Endodermal cell (in vitro differentiated cells): Measurements from ENCODE around the gene C1orf21. TPM values are rescaled to one million over a fixed set of nuclear protein-coding genes. Genes with fewer than 3 reads are reported as not detected.

Source experiments
- DNase-seq: peaks from one replicate; pipeline ENCODE4 v3.0.0-alpha.2; 2017
- H3K27ac ChIP-seq: 2 replicates; pipeline ENCODE4 v1.5.1; 2013; ENCODE audit warnings: mild to moderate bottlenecking, low read depth, low read length, moderate library complexity
- H3K27me3 ChIP-seq: 2 replicates; pipeline ENCODE4 v1.6.1; 2013; ENCODE audit warnings: mild to moderate bottlenecking, low read length, moderate library complexity; ENCODE audit not compliant: insufficient read depth, control insufficient read depth, poor library complexity, severe bottlenecking
- H3K36me3 ChIP-seq: 2 replicates; pipeline ENCODE4 v1.7.0; 2013; ENCODE audit warnings: mild to moderate bottlenecking, low read length, moderate library complexity; ENCODE audit not compliant: control insufficient read depth, insufficient read depth
- H3K4me1 ChIP-seq: one replicate; pipeline ENCODE4 v1.7.0; 2013; ENCODE audit warnings: low read length; ENCODE audit not compliant: control insufficient read depth, insufficient read depth
- H3K4me3 ChIP-seq: 2 replicates; pipeline ENCODE4 v1.5.1; 2013; ENCODE audit warnings: mild to moderate bottlenecking, low read length, moderate library complexity
- H3K9ac ChIP-seq: 2 replicates; pipeline ENCODE4 v1.6.1; 2013; ENCODE audit warnings: mild to moderate bottlenecking, low read length, moderate library complexity; ENCODE audit not compliant: poor library complexity, severe bottlenecking; ENCODE audit errors: extremely low read depth
- H3K9me3 ChIP-seq: 2 replicates; pipeline ENCODE4 v1.6.1; 2013; ENCODE audit warnings: mild to moderate bottlenecking, low read length, moderate library complexity; ENCODE audit not compliant: control insufficient read depth
- H3K27ac Mint-ChIP-seq: 2 replicates; pipeline ENCODE4 v1.8.0; 2020; ENCODE audit warnings: mixed read lengths
- H3K27me3 Mint-ChIP-seq: 2 replicates; pipeline ENCODE4 v1.8.0; 2021; ENCODE audit warnings: mild to moderate bottlenecking, mixed read lengths; ENCODE audit not compliant: insufficient read depth
- H3K36me3 Mint-ChIP-seq: 2 replicates; pipeline ENCODE4 v1.8.0; 2020; ENCODE audit warnings: low read depth, mixed read lengths
- H3K4me1 Mint-ChIP-seq: 2 replicates; pipeline ENCODE4 v1.8.0; 2020; ENCODE audit warnings: mixed read lengths
- H3K4me3 Mint-ChIP-seq: 2 replicates; pipeline ENCODE4 v1.8.0; 2020; ENCODE audit warnings: mild to moderate bottlenecking, moderate library complexity, mixed read lengths
- H3K9me3 Mint-ChIP-seq: 2 replicates; pipeline ENCODE4 v1.8.0; 2020; ENCODE audit warnings: mild to moderate bottlenecking, mixed read lengths
- WGBS, 2 experiments: methylation state at CpG; one replicate each; pipeline versions ENCODE4 v1.1.5 to v1.1.7; 2013; ENCODE audit warnings: missing lambda C conversion rate in 2 of 2, mixed read lengths in 1 of 2; ENCODE audit not compliant: insufficient coverage in 1 of 2, insufficient read length in 1 of 2; 5-methylcytosine and 5-hydroxymethylcytosine counted together
- total RNA-seq, 2 donors: library from RNA; stranded (reverse); fragmentation: NEBNext Ultra II Directional in 1 of 2; extraction: Animal tissue kit (Norgen Biotek cat#: 25700) in 1 of 2; gene quantifications; 2 replicates in 1 of 2; 3 replicates in 1 of 2; pipeline ENCODE4 v1.2.1, GENCODE V29; 2021
- TF ChIP-seq, protein P1 (sequence below): fragments of 200-600 bp; sonication (generic); conservative IDR thresholded peaks from 2 replicates; pipeline ENCODE4 v1.5.0; 2021; ENCODE audit warnings: antibody characterized with exemption, mild to moderate bottlenecking

Gene C1orf21
- total RNA-seq, 2 donors from 2014 or later = 9.1 to 10.2 TPM

DNA sequence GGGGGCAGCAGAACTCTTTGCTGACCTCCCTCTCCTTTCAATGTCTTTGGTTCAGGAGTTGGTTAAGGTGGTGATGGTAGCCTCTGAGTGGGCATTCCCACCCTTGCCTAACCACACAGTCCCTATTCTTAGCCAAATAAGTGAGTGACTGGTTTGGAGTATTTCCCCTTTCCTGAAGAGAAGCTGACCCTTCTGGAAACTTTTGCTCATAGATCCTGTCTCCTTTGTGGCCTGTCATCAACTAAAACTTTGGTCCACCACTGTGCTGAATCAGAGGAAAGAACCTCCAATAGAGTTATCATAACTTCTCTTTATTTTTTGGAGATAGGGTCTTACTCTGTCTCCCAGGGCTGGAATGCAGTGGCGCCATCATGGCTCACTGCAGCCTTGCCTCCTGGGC, 31.1 kb downstream of the C1orf21 start:
- Mint-ChIP-seq H3K4me1 (peaks cover 25% of the 10 kb centered on the region), H3K27ac (no peak overlapping the region), H3K4me3 (no peak overlapping the region), H3K9me3 (no peaks in the 10 kb centered on the region), H3K27me3 (peaks cover 61% of the 10 kb centered on the region), H3K36me3 (no peaks in the 10 kb centered on the region)
- peaks cover 6% of the 10 kb centered on the region for H3K4me1 ChIP-seq
- TF ChIP-seq, protein P1, sequence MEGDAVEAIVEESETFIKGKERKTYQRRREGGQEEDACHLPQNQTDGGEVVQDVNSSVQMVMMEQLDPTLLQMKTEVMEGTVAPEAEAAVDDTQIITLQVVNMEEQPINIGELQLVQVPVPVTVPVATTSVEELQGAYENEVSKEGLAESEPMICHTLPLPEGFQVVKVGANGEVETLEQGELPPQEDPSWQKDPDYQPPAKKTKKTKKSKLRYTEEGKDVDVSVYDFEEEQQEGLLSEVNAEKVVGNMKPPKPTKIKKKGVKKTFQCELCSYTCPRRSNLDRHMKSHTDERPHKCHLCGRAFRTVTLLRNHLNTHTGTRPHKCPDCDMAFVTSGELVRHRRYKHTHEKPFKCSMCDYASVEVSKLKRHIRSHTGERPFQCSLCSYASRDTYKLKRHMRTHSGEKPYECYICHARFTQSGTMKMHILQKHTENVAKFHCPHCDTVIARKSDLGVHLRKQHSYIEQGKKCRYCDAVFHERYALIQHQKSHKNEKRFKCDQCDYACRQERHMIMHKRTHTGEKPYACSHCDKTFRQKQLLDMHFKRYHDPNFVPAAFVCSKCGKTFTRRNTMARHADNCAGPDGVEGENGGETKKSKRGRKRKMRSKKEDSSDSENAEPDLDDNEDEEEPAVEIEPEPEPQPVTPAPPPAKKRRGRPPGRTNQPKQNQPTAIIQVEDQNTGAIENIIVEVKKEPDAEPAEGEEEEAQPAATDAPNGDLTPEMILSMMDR = no peak
- 90% methylated on average over 1 of the region's 1 CpG; no CpG with 5 or more reads in 1 of the 2 experiments for WGBS, 2 experiments
- H3K9me3 ChIP-seq = no peaks in the 10 kb centered on the region
- peaks cover 27% of the 10 kb centered on the region for H3K27me3 ChIP-seq
- H3K27ac ChIP-seq = no peak overlapping the region
- DNase-seq = no peak
- H3K4me3 ChIP-seq = no peak overlapping the region
- H3K36me3 ChIP-seq = no peaks in the 10 kb centered on the region
- H3K9ac ChIP-seq = no peak overlapping the region

DNA sequence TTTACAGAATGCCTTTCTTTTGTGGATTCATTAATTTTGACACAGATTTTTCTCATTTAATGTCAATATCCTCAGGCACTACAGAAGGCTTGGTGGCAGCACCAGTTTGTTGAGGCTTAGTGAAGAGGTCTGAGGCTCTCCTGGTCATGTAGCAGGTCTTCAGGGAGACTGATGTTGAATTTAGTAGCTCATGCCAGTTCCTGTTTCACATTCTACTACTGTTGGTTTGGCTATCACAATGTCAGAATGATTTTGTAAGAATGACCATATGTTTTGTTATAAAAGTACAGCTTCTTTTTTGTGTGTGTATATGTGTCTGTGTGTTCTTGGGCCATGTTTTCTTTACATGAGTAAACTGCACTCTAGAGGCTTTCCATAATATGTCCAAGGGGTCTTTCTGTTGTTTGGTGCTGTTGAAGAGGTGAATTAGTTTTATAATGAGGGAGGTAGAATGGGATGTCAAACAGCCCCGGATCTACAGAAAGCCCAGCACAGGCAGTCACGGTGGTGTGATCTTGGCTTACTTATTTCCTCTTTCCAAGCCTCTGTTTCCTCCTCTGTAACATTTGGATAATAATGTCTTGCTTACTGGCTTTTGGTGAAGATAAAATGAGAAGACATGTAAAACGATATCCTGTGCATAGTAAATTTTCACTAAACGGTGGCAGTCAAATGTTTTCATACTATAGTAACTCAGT, 32.0 kb downstream of the C1orf21 start:
- Histone ChIP-seq H3K9ac (no peak overlapping the region), H3K4me1 (peaks cover 6% of the 10 kb centered on the region), H3K9me3 (no peaks in the 10 kb centered on the region), H3K27me3 (peaks cover 21% of the 10 kb centered on the region), H3K36me3 (no peaks in the 10 kb centered on the region), H3K4me3 (no peak overlapping the region), H3K27ac (no peak overlapping the region)
- Mint-ChIP-seq H3K27me3 (peaks cover 56% of the 10 kb centered on the region), H3K9me3 (no peaks in the 10 kb centered on the region), H3K4me1 (peaks cover 30% of the 10 kb centered on the region), H3K4me3 (no peak overlapping the region), H3K36me3 (no peaks in the 10 kb centered on the region), H3K27ac (no peak overlapping the region)
- DNase-seq = no peak
- WGBS, 2 experiments = 85 to 97% methylated on average over 2 to 4 of the region's 4 CpGs
- TF ChIP-seq, protein P1 = no peak

DNA sequence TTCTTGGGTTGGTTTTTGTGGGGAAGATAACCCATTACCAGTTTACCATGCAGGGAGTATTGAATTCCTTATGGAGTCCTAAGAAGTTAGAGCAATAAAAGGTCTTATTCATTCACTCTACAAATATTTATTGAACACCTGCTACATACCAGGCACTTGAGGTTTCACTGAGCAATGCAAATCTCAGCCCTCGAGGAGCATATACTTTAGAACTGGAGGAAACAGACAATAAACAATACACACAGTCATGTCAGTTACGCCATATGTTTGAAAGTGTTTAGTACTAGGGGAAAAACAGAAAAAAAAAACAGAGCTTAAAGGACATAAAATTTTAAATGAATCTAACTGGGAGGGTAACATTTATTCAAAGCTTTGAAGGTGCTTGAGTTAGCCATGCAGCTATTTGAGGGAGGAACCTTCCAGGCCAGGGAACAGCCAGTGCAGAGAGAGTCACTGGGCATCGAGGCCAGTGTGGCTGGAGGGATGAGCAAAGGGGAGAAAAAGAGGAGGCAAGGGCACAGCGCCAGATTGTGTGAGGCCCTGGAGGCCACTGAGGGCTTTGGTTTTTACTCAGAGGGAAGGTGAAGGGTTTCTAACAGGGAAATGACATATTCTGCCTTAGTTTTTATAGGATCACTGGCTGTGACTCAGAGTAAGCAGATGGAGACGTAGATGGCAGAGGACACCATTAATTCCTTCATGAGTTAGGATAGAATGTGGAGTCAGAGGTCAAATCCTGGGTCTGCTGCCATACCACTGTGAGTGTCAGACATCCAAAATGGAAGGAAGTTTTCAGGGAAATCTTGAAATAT, 32.7 kb downstream of the C1orf21 start:
- Mint-ChIP-seq H3K27ac (no peak overlapping the region), H3K27me3 (peaks cover 51% of the 10 kb centered on the region), H3K4me1 (peaks cover 30% of the 10 kb centered on the region), H3K4me3 (no peak overlapping the region), H3K36me3 (no peaks in the 10 kb centered on the region), H3K9me3 (no peaks in the 10 kb centered on the region)
- H3K27me3 ChIP-seq = peaks cover 13% of the 10 kb centered on the region
- no peak overlapping the region for H3K4me3 ChIP-seq
- H3K4me1 ChIP-seq = peaks cover 6% of the 10 kb centered on the region
- H3K9me3 ChIP-seq = no peaks in the 10 kb centered on the region
- WGBS, 2 experiments = 93 to 95% methylated on average over 3 to 5 of the region's 5 CpGs
- H3K36me3 ChIP-seq = no peaks in the 10 kb centered on the region
- DNase-seq = no peak
- TF ChIP-seq, protein P1 = no peak
- H3K9ac ChIP-seq = no peak overlapping the region
- no peak overlapping the region for H3K27ac ChIP-seq
